ENCODE measurements around the gene IDNK. TPM values are rescaled to one million over a fixed set of nuclear protein-coding genes. Genes with fewer than 3 reads are reported as not detected.
"Not testable (repeated sequence)": the region's sequence is repeated elsewhere in the genome, so short reads cannot be mapped to it uniquely, and the experiment has no call there.

The IDNK gene
- total and polyA plus RNA-seq, 2 experiments from 2014 or later = 1.6 to 5.9 TPM

DNA sequence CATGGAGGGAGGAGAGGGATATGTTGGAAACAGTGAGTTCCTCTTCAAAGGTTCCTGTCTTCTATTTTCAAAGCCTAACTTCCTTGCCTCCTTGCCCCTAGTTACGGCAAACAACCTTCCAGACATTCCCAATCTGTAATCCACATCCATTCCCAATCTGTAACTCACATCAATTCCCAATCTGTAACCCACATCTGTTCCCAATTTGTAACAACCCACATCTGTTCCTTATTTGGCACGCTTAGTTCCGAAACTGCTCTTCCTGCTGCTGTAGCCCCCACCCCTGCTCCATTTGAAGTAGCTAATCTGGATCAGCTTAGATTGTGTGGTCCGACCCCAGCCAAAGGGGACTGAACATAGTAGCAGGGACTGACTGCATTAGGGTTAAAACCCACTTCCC, 23.9 kb upstream of the IDNK start:
- H3K36me3 ChIP-seq (ENCODE audit: low read depth) = no peaks in the 10 kb centered on the region
- WGBS, 2 experiments (ENCODE audit: low coverage in 1 of 2, low lambda C conversion rate in 2 of 2, missing lambda C conversion rate in 2 of 2) = 15 to 18% methylated on average over 4 of the region's 4 CpGs
- TF ChIP-seq EZH2 (IDR thresholded peaks at IDR 0.05; ENCODE audit: insufficient read depth, poor library complexity, severe bottlenecking) (no peak), EZH2phosphoT487 (IDR thresholded peaks at IDR 0.05; ENCODE audit: insufficient read depth, low read depth) (no peak)
- H3K9me2 ChIP-seq (ENCODE audit: insufficient read depth) = no peaks in the 10 kb centered on the region
- H3K4me3 ChIP-seq = no peak overlapping the region
- H4K20me1 ChIP-seq (ENCODE audit: insufficient read depth) = no peaks in the 10 kb centered on the region
- DNase-seq = no peak
- H3K4me1 ChIP-seq (ENCODE audit: insufficient read depth) = peaks cover 6% of the 10 kb centered on the region
- H3F3A ChIP-seq (ENCODE audit: insufficient read depth) = no peaks in the 10 kb centered on the region
- H3K9me3 ChIP-seq (ENCODE audit: low read depth) = no peaks in the 10 kb centered on the region
- H2AFZ ChIP-seq = no peak overlapping the region
- H3K79me2 ChIP-seq (ENCODE audit: insufficient read depth) = no peaks in the 10 kb centered on the region
- in situ Hi-C loops (cut with MboI) = no loop called here
- no peak overlapping the region for H3K9ac ChIP-seq
- H3K4me2 ChIP-seq (ENCODE audit: unreplicated experiment) = no peak overlapping the region
- no peak overlapping the region for H3K27ac ChIP-seq
- no peaks in the 10 kb centered on the region for H3K27me3 ChIP-seq (replicated peaks; ENCODE audit: insufficient read depth)

DNA sequence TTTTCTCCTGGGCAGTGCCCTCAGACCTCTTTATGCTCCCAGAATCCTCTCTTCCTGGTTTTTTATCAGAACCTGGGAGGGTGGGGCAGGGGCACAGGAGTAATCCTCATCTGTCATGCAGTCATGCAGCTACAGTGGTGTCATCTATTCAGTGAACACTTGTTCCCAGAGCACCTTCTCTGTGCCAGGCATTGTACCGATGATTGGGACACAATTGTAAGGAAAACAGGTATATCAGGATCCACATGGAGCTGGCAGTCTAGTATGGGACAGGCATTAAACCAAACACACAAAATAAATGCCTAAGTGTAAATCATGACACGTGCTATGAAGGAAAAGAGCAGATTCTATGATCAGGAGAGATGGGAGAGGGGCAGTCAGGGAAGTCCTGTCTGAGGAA, 21.5 kb upstream of the IDNK start:
- H3K4me1 ChIP-seq (ENCODE audit: insufficient read depth) = peaks cover 6% of the 10 kb centered on the region
- DNase-seq = no peak
- TF ChIP-seq EZH2 (IDR thresholded peaks at IDR 0.05; ENCODE audit: insufficient read depth, poor library complexity, severe bottlenecking) (no peak), EZH2phosphoT487 (IDR thresholded peaks at IDR 0.05; ENCODE audit: insufficient read depth, low read depth) (no peak)

DNA sequence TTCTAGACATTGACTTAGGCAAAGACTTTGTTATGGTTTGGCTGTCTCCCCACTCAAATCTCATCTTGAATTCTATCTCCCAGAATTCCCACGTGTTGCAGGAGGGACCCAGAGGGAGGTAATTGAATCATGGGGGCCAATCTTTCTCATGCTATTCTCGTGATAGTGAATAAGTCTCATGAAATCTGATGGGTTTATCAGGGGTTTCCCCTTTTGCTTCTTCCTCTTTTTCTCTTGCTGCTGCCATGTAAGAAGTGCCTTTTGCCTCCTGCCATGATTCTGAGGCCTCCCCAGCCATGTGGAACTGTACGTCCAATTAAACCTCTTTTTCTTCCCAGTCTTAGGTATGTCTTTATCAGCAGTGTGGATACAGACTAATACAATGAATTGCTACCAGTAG, 15.3 kb upstream of the IDNK start:
- H3K9me3 ChIP-seq (ENCODE audit: low read depth); H3K36me3 ChIP-seq (ENCODE audit: low read depth); H3F3A ChIP-seq (ENCODE audit: insufficient read depth); H3K27ac ChIP-seq; H3K27me3 ChIP-seq (replicated peaks; ENCODE audit: insufficient read depth); H3K9ac ChIP-seq; in situ Hi-C loops (cut with MboI); DNase-seq; H2AFZ ChIP-seq; H4K20me1 ChIP-seq (ENCODE audit: insufficient read depth); H3K4me2 ChIP-seq (ENCODE audit: unreplicated experiment); H3K4me3 ChIP-seq; H3K9me2 ChIP-seq (ENCODE audit: insufficient read depth); H3K4me1 ChIP-seq (ENCODE audit: insufficient read depth); H3K79me2 ChIP-seq (ENCODE audit: insufficient read depth): not testable (repeated sequence)
- WGBS, 2 experiments (ENCODE audit: low coverage in 1 of 2, low lambda C conversion rate in 2 of 2, missing lambda C conversion rate in 2 of 2) = 40 to 49% methylated on average over 3 of the region's 3 CpGs

More for the DNA sequence above, 21.5 kb upstream of the IDNK start:
- WGBS, 2 experiments (ENCODE audit: low coverage in 1 of 2, low lambda C conversion rate in 2 of 2, missing lambda C conversion rate in 2 of 2) = 65 to 74% methylated on average over 2 of the region's 2 CpGs
- Histone ChIP-seq H3K9ac (no peak overlapping the region), H3K27me3 (replicated peaks; ENCODE audit: insufficient read depth) (no peaks in the 10 kb centered on the region), H2AFZ (no peak overlapping the region), H3F3A (ENCODE audit: insufficient read depth) (no peaks in the 10 kb centered on the region), H3K36me3 (ENCODE audit: low read depth) (no peaks in the 10 kb centered on the region), H4K20me1 (ENCODE audit: insufficient read depth) (no peaks in the 10 kb centered on the region), H3K79me2 (ENCODE audit: insufficient read depth) (no peaks in the 10 kb centered on the region), H3K9me3 (ENCODE audit: low read depth) (no peaks in the 10 kb centered on the region), H3K4me3 (no peak overlapping the region), H3K4me2 (ENCODE audit: unreplicated experiment) (no peak overlapping the region), H3K9me2 (ENCODE audit: insufficient read depth) (no peaks in the 10 kb centered on the region), H3K27ac (no peak overlapping the region)
- in situ Hi-C loops (cut with MboI) = no loop called here

- 71 to 81% methylated on average over 3 of the region's 3 CpGs for WGBS, 2 experiments (ENCODE audit: low coverage in 1 of 2, low lambda C conversion rate in 2 of 2, missing lambda C conversion rate in 2 of 2)
- H3F3A ChIP-seq (ENCODE audit: insufficient read depth); H3K9ac ChIP-seq; H4K20me1 ChIP-seq (ENCODE audit: insufficient read depth); H3K9me3 ChIP-seq (ENCODE audit: low read depth); H3K9me2 ChIP-seq (ENCODE audit: insufficient read depth); H3K4me1 ChIP-seq (ENCODE audit: insufficient read depth); H3K27me3 ChIP-seq (replicated peaks; ENCODE audit: insufficient read depth); H3K4me3 ChIP-seq; H2AFZ ChIP-seq; DNase-seq; in situ Hi-C loops (cut with MboI); H3K4me2 ChIP-seq (ENCODE audit: unreplicated experiment); H3K36me3 ChIP-seq (ENCODE audit: low read depth); H3K27ac ChIP-seq; H3K79me2 ChIP-seq (ENCODE audit: insufficient read depth): not testable (repeated sequence)
These were observed 9.6 kb upstream of the IDNK start for GRCh38 chr9:83613298-83613697.

DNA sequence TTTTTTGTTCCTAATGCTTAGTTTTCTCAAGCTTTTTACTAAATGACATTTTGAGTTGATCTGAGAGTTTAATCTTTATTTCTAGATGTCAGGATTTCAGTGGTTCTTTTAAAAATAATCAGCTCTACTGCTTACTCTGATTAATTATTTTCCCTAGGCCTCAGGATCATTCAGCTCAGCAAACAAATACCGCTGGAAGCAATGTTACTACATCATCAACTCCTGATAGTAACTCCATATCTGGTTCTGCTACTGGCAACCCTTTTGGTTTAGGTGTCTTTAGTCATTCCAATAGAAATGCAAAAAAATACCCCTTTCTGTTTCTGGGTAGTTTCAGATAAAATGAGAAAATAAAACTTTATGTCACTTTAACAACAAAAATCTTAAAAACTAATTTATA, 5.6 kb upstream of the IDNK start:
- no peaks in the 10 kb centered on the region for H3K36me3 ChIP-seq (ENCODE audit: low read depth)
- no peak overlapping the region for H2AFZ ChIP-seq
- H3K4me3 ChIP-seq = no peak overlapping the region
- no peak overlapping the region for H3K4me2 ChIP-seq (ENCODE audit: unreplicated experiment)
- no peaks in the 10 kb centered on the region for H3K4me1 ChIP-seq (ENCODE audit: insufficient read depth)
- no peaks in the 10 kb centered on the region for H3F3A ChIP-seq (ENCODE audit: insufficient read depth)
- no peaks in the 10 kb centered on the region for H3K9me3 ChIP-seq (ENCODE audit: low read depth)
- no peaks in the 10 kb centered on the region for H3K79me2 ChIP-seq (ENCODE audit: insufficient read depth)
- 85 to 100% methylated on average over 1 of the region's 1 CpG for WGBS, 2 experiments (ENCODE audit: low coverage in 1 of 2, low lambda C conversion rate in 2 of 2, missing lambda C conversion rate in 2 of 2)
- H3K27me3 ChIP-seq (replicated peaks; ENCODE audit: insufficient read depth) = no peaks in the 10 kb centered on the region
- H3K9ac ChIP-seq = no peak overlapping the region
- no peak for DNase-seq
- H4K20me1 ChIP-seq (ENCODE audit: insufficient read depth) = no peaks in the 10 kb centered on the region
- in situ Hi-C loops (cut with MboI) = no loop called here
- H3K27ac ChIP-seq = no peak overlapping the region
- TF ChIP-seq EZH2phosphoT487 (IDR thresholded peaks at IDR 0.05; ENCODE audit: insufficient read depth, low read depth) (no peak), EZH2 (IDR thresholded peaks at IDR 0.05; ENCODE audit: insufficient read depth, poor library complexity, severe bottlenecking) (no peak)
- no peaks in the 10 kb centered on the region for H3K9me2 ChIP-seq (ENCODE audit: insufficient read depth)

All from GM23248 (cell line).